Endothelial cell of umbilical vein (primary cell): ENCODE measurements around the gene PPP1R18. TPM values are rescaled to one million over a fixed set of nuclear protein-coding genes. Genes with fewer than 3 reads are reported as not detected.
A peak's percentile ranks its signal among the peaks of the same experiment; 100 is the strongest.

Experiments used
- BruUV-seq: library from RNA; stranded (reverse); fragments of 400-500 nt; replicated peaks from 2 replicates; lab custom pipeline; 2021; lab: Mats Ljungman, UMichigan
- CTCF ChIA-PET: fragments of 300-600, 350-600 bp; sonication (Branson Sonifier 250); formaldehyde crosslinking; loops from one replicate; lab custom pipeline; 2021; ENCODE audit warnings: antibody characterized with exemption, inconsistent platforms; lab: Charles Lee
- POLR2A ChIA-PET: fragments of 300-600, 350-600 bp; sonication (Branson Sonifier 250); formaldehyde crosslinking; loops from one replicate; lab custom pipeline; 2021; ENCODE audit warnings: antibody characterized with exemption, inconsistent platforms; lab: Charles Lee
- DNase-seq: peaks from one replicate; pipeline ENCODE4 v3.0.0-alpha.2; 2011; ENCODE audit warnings: low read depth, low spot score
- FAIRE-seq: peaks from 2 replicates; lab custom pipeline; 2011; peaks lifted over from hg19 to GRCh38; lab: Jason Lieb, UNC
- H2AFZ ChIP-seq: 2 replicates; pipeline ENCODE4 v1.6.0; 2012; ENCODE audit warnings: low read depth, low read length, control low read depth, inconsistent platforms
- H3K27ac ChIP-seq: 2 replicates; pipeline ENCODE4 v1.5.1; 2011; ENCODE audit warnings: low read depth, mild to moderate bottlenecking, control low read depth, low read length, moderate library complexity; ENCODE audit not compliant: insufficient read depth
- H3K27me3 ChIP-seq, 2 experiments: 2 replicates each; pipeline versions ENCODE4 v1.6.0 to v1.6.1; 2011; ENCODE audit warnings: low read length in 2 of 2, mixed read lengths in 1 of 2; ENCODE audit not compliant: control insufficient read depth in 2 of 2, insufficient read depth in 2 of 2
- H3K36me3 ChIP-seq, 2 experiments: 2 replicates in 1 of 2; 3 replicates in 1 of 2; pipeline ENCODE4 v1.5.1; 2011; ENCODE audit warnings: low read length in 2 of 2, mild to moderate bottlenecking in 1 of 2, moderate library complexity in 1 of 2; ENCODE audit not compliant: control insufficient read depth in 2 of 2, insufficient read depth in 2 of 2; ENCODE audit errors: extremely low read depth in 1 of 2
- H3K4me1 ChIP-seq: 3 replicates; pipeline ENCODE4 v1.5.1; 2011; ENCODE audit warnings: mild to moderate bottlenecking, low read length; ENCODE audit not compliant: control insufficient read depth, insufficient read depth; ENCODE audit errors: extremely low read depth
- H3K4me2 ChIP-seq: 2 replicates; pipeline ENCODE4 v1.6.1; 2011; ENCODE audit warnings: low read length, control low read depth, mixed read lengths; ENCODE audit not compliant: insufficient read depth
- H3K4me3 ChIP-seq, 3 experiments: fragments of 200-600 bp in 1 of 3; sonication (generic), shearing (Covaris generic) in 1 of 3; replicated peaks in 1 of 3; 2 replicates each; pipeline ENCODE4 v1.5.1; 2011 to 2016; ENCODE audit warnings: control low read depth in 3 of 3, low read length in 3 of 3, mild to moderate bottlenecking in 2 of 3, inconsistent platforms in 1 of 3, low read depth in 1 of 3, moderate library complexity in 1 of 3; ENCODE audit not compliant: insufficient read depth in 1 of 3
- H3K79me2 ChIP-seq: 2 replicates; pipeline ENCODE4 v1.6.0; 2012; ENCODE audit warnings: low read length, inconsistent platforms; ENCODE audit not compliant: control insufficient read depth, insufficient read depth
- H3K9ac ChIP-seq: replicated peaks from 2 replicates; pipeline ENCODE3; 2011; ENCODE audit warnings: low read length, control low read depth; ENCODE audit not compliant: insufficient read depth; ENCODE audit errors: extremely low read depth
- H3K9me1 ChIP-seq: replicated peaks from 3 replicates; pipeline ENCODE4 v1.6.0; 2011; ENCODE audit warnings: mild to moderate bottlenecking, low read length; ENCODE audit not compliant: control insufficient read depth, insufficient read depth; ENCODE audit errors: extremely low read depth
- H3K9me3 ChIP-seq: replicated peaks from 2 replicates; pipeline ENCODE4 v1.5.1; 2012; ENCODE audit warnings: low read length, inconsistent platforms; ENCODE audit not compliant: control insufficient read depth, insufficient read depth
- H4K20me1 ChIP-seq: replicated peaks from 2 replicates; pipeline ENCODE3; 2011; ENCODE audit warnings: mild to moderate bottlenecking, low read length; ENCODE audit not compliant: control insufficient read depth, insufficient read depth; ENCODE audit errors: extremely low read depth
- CTCF ChIP-seq, 2 donors: IDR thresholded peaks; 1 replicate in 1 of 2; 2 replicates in 1 of 2; pipeline ENCODE4 v1.5.1; 2011; ENCODE audit warnings: low read length in 2 of 2, mild to moderate bottlenecking in 2 of 2, moderate library complexity in 2 of 2, control low read depth in 1 of 2, inconsistent platforms in 1 of 2, low read depth in 1 of 2; ENCODE audit not compliant: insufficient read depth in 1 of 2; ENCODE audit errors: extremely low read depth in 1 of 2
- EZH2 ChIP-seq: IDR thresholded peaks from 2 replicates; pipeline ENCODE4 v1.6.1; 2012; ENCODE audit warnings: borderline replicate concordance, low read depth, mild to moderate bottlenecking, moderate library complexity, low read length, inconsistent platforms; ENCODE audit not compliant: severe bottlenecking
- FOS ChIP-seq: IDR thresholded peaks from 2 replicates; pipeline ENCODE4 v1.6.1; 2011; ENCODE audit warnings: mild to moderate bottlenecking, low read length, moderate library complexity, borderline replicate concordance; ENCODE audit not compliant: insufficient read depth
- GATA2 ChIP-seq: IDR thresholded peaks from 2 replicates; pipeline ENCODE4 v1.7.0; 2011; ENCODE audit warnings: low read depth, mild to moderate bottlenecking, moderate library complexity, mixed read lengths, low read length; ENCODE audit not compliant: insufficient read length, insufficient read depth
- JUN ChIP-seq: IDR thresholded peaks from 2 replicates; pipeline ENCODE4 v1.6.1; 2011; ENCODE audit warnings: borderline replicate concordance, low read depth; ENCODE audit not compliant: insufficient read length, insufficient read depth
- MAX ChIP-seq: IDR thresholded peaks from 2 replicates; pipeline ENCODE4 v1.6.1; 2011; ENCODE audit not compliant: insufficient read depth, insufficient read length
- MYC ChIP-seq: IDR thresholded peaks from one replicate; pipeline ENCODE4 v1.6.1; 2011; ENCODE audit warnings: mild to moderate bottlenecking, low read depth, low read length
- POLR2A ChIP-seq: IDR thresholded peaks from 2 replicates; pipeline ENCODE4 v1.6.1; 2012; ENCODE audit warnings: low read depth, mild to moderate bottlenecking, control low read depth, low read length
- POLR2AphosphoS5 ChIP-seq: IDR thresholded peaks from 2 replicates; pipeline ENCODE4 v1.6.1; 2012; ENCODE audit warnings: low read depth, mild to moderate bottlenecking, control low read depth, low read length, moderate library complexity; ENCODE audit not compliant: insufficient read depth
- dilution Hi-C: fragments of 300-500 bp; cut with MboI; formaldehyde crosslinking; loops from one replicate; pipeline ENCODE4 v1.15.0; 2019; ENCODE audit warnings: low sequenced_read_pairs; ENCODE audit not compliant: extremely low pct_ligation_motif_present
- intact Hi-C: fragments of 100-400 bp; cut with micrococcal nuclease; formaldehyde crosslinking; loops from one replicate; pipeline ENCODE4 v1.10.0; 2022
- polyA plus RNA-seq, 4 experiments: library from polyadenylated mRNA; depleted of rRNA in 3 of 4; stranded (reverse) in 3 of 4; unstranded in 1 of 4; fragments of >200 nt; gene quantifications; 2 replicates each; pipeline versions ENCODE4 v1.2.1 to v1.2.3, GENCODE V29; 2011 to 2012; ENCODE audit warnings: missing spikeins in 1 of 4
- total RNA-seq: library from RNA; stranded (reverse); gene quantifications from 2 replicates; pipeline ENCODE4 v1.2.3, GENCODE V29; 2021

PPP1R18 gene
- total and polyA plus RNA-seq, 2 donors (not counting 3 experiments of a cell fraction or from before 2014, with no cell fraction given), result 136 to 173 TPM

- Histone ChIP-seq H3K4me3 (peak overlapping the region; percentile 81 to 93 (median 87)), H3K9me3 (no peaks in the 10 kb centered on the region), H3K79me2 (peaks cover 90% of the 10 kb centered on the region), H3K27me3 (no peaks in the 10 kb centered on the region), H3K4me2 (peak overlapping the region; percentile 69), H4K20me1 (no peaks in the 10 kb centered on the region), H3K9ac (peak overlapping the region; percentile 91), H3K27ac (peak overlapping the region; percentile 47), H2AFZ (no peak overlapping the region), H3K4me1 (peaks cover 44% of the 10 kb centered on the region), H3K9me1 (no peaks in the 10 kb centered on the region), H3K36me3 (no peaks in the 10 kb centered on the region)
- no TSS peak for BruUV-seq
- peak; percentile 44 for FAIRE-seq
- POLR2A ChIA-PET, result interaction anchor here (0.7 to 3.5 kb wide), 2 partner anchors 34 to 37 kb away, joined by 3 to 18 read pairs; partner anchors contain the start of gene MDC1
- TF ChIP-seq GATA2 (no peak), JUN (no peak), POLR2A (no peak), MAX (no peak), FOS (no peak), CTCF (IDR thresholded peaks at IDR 0.05; ENCODE audit: extremely low read depth in 1 of 2, insufficient read depth in 1 of 2, low read depth in 1 of 2, low read length in 2 of 2) (no peak), POLR2AphosphoS5 (no peak), MYC (no peak), EZH2 (no peak)
- DNase-seq, result peak; percentile 20
- CTCF ChIA-PET, result interaction anchor here (1.1 to 5.9 kb wide), 5 partner anchors 10 to 47 kb away, joined by 4 to 296 read pairs (median 12); partner anchors contain the start of genes DHX16 and TUBB
- dilution Hi-C loops, result no loop called here
- intact Hi-C loops, result loop anchor here (2.0 kb wide), 1 partner anchor 403 kb away; no protein-coding TSS in a partner anchor
Observed at GRCh38 chr6:30683980-30684338, 2.5 kb downstream of the PPP1R18 start.
